Psoas muscle (tissue), 8 donors: Measurements from ENCODE around the gene ENTR1. TPM values are rescaled to one million over a fixed set of nuclear protein-coding genes. Genes with fewer than 3 reads are reported as not detected.

ENCODE experiments used
- ATAC-seq, 4 donors: fragments of 200-7000 bp; cut with Tn5 transposase; one replicate each; pipeline ENCODE4 v1.9.1; 2020; ENCODE audit warnings: moderate library complexity in 3 of 4, mild to moderate bottlenecking in 2 of 4
- DNase-seq, 2 donors: peaks; one replicate each; pipeline ENCODE4 v3.0.0-alpha.2; 2020
- H3K27ac ChIP-seq: fragments of 200-600 bp; one replicate; pipeline ENCODE4 v1.8.0; 2022
- H3K27me3 ChIP-seq, 3 donors: fragments of 200-600 bp in 1 of 3; one replicate each; pipeline versions ENCODE4 v1.6.1 to v1.8.0; 2013 to 2022; ENCODE audit warnings: low read length in 2 of 3, mild to moderate bottlenecking in 2 of 3, moderate library complexity in 1 of 3; ENCODE audit not compliant: insufficient read depth in 3 of 3
- H3K36me3 ChIP-seq, 2 donors: fragments of 200-600 bp in 1 of 2; one replicate each; pipeline versions ENCODE4 v1.6.1 to v1.8.0; 2013 to 2022; ENCODE audit warnings: low read depth in 1 of 2, mild to moderate bottlenecking in 1 of 2, moderate library complexity in 1 of 2; ENCODE audit not compliant: insufficient read depth in 1 of 2
- H3K4me1 ChIP-seq: fragments of 200-600 bp; one replicate; pipeline ENCODE4 v1.8.0; 2022
- H3K4me3 ChIP-seq: fragments of 200-600 bp; one replicate; pipeline ENCODE4 v1.8.0; 2022; ENCODE audit warnings: mild to moderate bottlenecking
- H3K9me3 ChIP-seq: fragments of 200-600 bp; one replicate; pipeline ENCODE4 v1.8.0; 2022
- WGBS, 3 donors: extraction: QIAGEN DNeasy Blood & Tissue Kit; methylation state at CpG; one replicate each; pipeline versions ENCODE4 v1.1.6 to v1.1.7; 2013; 5-methylcytosine and 5-hydroxymethylcytosine counted together
- intact Hi-C, 2 donors: fragments of 100-400 bp; cut with DNase I; formaldehyde crosslinking; loops; one replicate each; pipeline versions ENCODE4 v1.11.0 to v1.14.2; 2022
- polyA plus RNA-seq, 3 donors: library from polyadenylated mRNA; stranded (reverse); fragments of 200-250 nt; gene quantifications; one replicate each; pipeline ENCODE4 v1.2.3, GENCODE V29; 2013
- total RNA-seq, 4 donors: library from RNA; stranded (reverse); fragmentation: NEBNext Ultra II Directional in 2 of 4; extraction: Animal tissue kit (Norgen Biotek cat#: 25700) in 2 of 4; gene quantifications; one replicate each; pipeline versions ENCODE4 v1.2.1 to v1.2.4, GENCODE V29; 2021 to 2023
- TF ChIP-seq, protein P1 (sequence below): fragments of 200-600 bp; IDR thresholded peaks from one replicate; pipeline ENCODE4 v1.8.0; 2022; ENCODE audit warnings: antibody characterized with exemption
- donor health status: healthy with polysubstance abuse.
- donor health status: DM: no; HTN: no; CAD: no; lungs with moderate emphysema.
- donor health status: Bipolar disorder and iron deficiency.
- donor health status: healthy.
- donor health status: DM: yes; HTN: yes; CAD: no.
- donor health status: DM: no; HTN: no; CAD: no.
- donor health status: DM: no; HTN: no; CAD: no.
- donor health status: DM: yes; HTN: yes; CAD: no.

Gene ENTR1
- total and polyA plus RNA-seq, 7 donors, result 16.0 to 53.0 (median 34.2) TPM

DNA sequence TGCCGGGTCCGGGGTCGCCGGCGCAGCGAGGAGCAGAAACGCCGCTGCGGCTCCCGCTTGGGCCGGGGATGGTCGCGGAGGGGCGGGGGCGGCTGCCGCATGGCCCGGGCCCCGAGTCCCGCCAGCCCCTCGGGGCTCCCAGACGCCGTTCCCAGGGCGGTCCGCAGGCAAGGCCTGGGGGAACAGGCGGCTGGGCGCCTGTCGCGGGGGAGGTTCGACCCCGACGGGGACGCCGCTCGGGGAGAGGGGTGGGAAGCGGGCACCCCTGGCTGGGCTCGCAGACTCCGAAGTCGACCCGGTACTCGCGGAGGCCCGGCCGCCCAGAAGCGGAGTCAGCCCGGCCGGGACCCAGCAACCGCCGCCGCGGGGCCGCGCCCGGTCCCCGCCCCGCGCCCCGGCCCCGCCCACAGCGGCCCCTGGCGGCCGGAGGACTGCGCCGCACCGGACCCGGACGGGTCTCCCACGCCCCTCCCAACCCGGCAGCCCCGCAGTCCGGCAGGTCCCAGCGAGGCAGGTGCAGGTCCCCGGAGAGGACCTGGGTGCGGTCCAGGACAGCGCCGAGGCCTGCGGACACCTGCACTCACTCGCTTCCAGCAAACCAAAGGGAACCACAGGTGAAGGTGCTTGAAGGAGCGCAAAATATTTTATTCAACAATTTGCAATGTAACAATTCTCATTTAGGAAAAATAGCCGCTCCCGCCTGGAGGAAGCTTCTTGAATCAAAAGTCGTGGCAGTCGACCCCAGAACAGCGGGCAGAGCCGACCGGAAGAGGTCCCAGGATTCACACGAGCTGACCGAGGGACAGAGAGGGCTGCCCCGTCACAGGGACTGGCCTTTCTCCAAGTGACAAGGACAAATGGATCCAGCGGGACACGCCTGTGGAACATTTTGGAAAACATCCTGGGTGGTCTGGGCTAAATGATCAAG lies 29.3 kb upstream of the ENTR1 start, which contains the start of gene INPP5E:
INPP5E (minus strand) TSS at position 365 of the 928 bp plus-strand sequence. CDS start 426 bp downstream, outside the sequence.
- TF ChIP-seq, protein P1, sequence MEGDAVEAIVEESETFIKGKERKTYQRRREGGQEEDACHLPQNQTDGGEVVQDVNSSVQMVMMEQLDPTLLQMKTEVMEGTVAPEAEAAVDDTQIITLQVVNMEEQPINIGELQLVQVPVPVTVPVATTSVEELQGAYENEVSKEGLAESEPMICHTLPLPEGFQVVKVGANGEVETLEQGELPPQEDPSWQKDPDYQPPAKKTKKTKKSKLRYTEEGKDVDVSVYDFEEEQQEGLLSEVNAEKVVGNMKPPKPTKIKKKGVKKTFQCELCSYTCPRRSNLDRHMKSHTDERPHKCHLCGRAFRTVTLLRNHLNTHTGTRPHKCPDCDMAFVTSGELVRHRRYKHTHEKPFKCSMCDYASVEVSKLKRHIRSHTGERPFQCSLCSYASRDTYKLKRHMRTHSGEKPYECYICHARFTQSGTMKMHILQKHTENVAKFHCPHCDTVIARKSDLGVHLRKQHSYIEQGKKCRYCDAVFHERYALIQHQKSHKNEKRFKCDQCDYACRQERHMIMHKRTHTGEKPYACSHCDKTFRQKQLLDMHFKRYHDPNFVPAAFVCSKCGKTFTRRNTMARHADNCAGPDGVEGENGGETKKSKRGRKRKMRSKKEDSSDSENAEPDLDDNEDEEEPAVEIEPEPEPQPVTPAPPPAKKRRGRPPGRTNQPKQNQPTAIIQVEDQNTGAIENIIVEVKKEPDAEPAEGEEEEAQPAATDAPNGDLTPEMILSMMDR, result peak; percentile 90
- ATAC-seq (peak; percentile 83 to 90 (median 88)), DNase-seq (peak; percentile 81 to 87)
- no peaks in the 10 kb centered on the region for H3K9me3 ChIP-seq
- H3K4me3 ChIP-seq, result peak within 1 kb of the TSS; percentile 95
- intact Hi-C loops, result loop anchor here in 1 of 2 donors (5.0 kb wide), 1 partner anchor 38 kb away; no protein-coding TSS in a partner anchor
- H3K36me3 ChIP-seq, result peaks cover 0 to 54% of the 10 kb centered on the region in 2 donors
- peak within 1 kb of the TSS; percentile 79 for H3K27ac ChIP-seq
- no peaks in the 10 kb centered on the region for H3K27me3 ChIP-seq
- H3K4me1 ChIP-seq, result peaks cover 26% of the 10 kb centered on the region
- WGBS, 3 donors, result 2 to 6% (median 5%) methylated on average over 45 to 90 of the region's 90 CpGs

DNA sequence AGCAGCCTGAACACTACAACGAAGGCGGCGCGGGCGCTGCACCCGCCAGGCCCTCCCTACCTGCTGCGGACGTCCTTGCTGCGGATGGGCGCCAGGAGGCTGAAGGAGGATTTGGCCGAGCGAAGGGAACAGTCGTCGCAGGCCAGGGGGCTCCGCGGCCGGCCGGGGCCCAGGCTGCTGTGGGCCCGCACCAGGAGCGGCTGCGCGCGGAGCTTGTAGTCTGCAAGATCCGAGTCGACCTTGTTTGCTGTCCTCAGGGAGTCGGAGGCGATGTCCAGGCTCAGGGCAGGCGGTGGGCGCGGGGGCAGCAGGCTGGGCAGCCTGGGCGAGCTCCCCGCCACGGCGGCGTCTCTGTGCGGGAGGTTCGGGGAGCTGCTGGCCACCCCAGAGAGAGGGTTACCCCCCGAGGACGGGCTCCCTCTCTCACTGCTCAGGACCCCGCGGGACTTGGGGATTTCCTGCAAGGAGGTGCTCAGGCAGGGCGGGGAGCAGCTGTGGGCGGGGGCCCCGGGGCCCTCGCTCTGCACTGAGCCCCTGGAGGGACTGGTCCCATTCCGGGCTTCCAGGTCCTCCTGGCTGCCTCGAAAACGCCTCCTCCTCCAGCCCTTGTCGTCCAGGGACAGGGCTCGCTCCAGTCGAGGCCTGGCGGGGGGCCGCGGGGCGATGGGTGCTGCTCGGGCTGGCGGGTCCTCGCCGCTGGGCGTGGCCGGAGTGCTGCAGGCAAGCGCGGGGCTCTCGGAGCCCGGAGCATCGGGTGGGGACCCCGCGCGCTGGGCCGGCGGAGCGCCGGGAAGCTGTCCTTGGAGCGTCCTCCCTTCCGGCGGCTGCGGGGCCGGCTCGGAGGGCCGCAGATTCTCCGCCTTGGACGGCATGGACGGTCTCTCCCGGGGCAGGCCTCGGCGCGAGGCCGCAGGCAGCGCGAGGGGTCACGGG lies 28.4 kb upstream of the ENTR1 start:
- Histone ChIP-seq H3K4me3 (peak overlapping the region; percentile 95), H3K27me3 (no peaks in the 10 kb centered on the region), H3K36me3 (peaks cover 0 to 45% of the 10 kb centered on the region in 2 donors), H3K4me1 (peaks cover 26% of the 10 kb centered on the region), H3K27ac (peak overlapping the region; percentile 79), H3K9me3 (no peaks in the 10 kb centered on the region)
- intact Hi-C loops, result no loop called here
- WGBS, 3 donors, result 0 to 1% (median 1%) methylated on average over 58 to 91 of the region's 91 CpGs
- TF ChIP-seq, protein P1, result no peak
- DNase-seq (no peak), ATAC-seq (peak; percentile 11 to 45 (median 34))

DNA sequence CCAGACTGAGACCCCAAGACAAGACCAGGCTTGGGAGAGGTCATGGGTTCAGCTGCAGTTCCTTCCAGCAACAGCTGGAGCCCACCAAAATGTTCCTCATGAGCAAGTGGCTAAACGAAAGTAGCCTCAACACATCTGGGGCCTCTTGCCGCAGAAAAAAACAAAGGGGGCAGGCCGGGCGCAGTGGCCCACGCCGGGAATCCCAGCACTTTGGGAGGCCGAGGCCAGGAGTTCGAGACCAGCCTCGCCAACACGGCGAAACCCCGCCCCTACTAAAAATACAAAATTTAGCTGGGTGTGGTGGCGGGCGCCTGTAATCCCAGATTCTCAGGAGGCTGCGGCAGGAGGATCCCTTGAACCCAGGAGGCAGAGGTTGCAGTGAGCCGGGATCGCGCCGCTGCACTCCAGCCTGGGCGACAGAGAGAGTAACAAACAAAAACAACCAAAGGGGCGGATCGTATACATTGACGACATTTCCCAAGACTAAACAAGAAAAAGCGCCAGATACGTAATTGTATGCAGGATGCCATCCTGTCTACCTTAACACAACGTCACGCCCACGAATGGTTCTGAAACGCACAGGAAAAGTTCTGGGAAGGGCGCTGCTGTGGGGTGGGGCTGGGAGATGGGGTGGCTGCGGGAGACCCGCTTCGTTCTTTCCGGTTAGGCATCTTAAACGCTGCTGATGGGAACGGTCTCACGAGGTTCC lies 27.6 kb upstream of the ENTR1 start:
- no peaks in the 10 kb centered on the region for H3K9me3 ChIP-seq
- no peak for ATAC-seq
- intact Hi-C loops, result no loop called here
- H3K27ac ChIP-seq, result no peak overlapping the region
- peaks cover 26% of the 10 kb centered on the region for H3K4me1 ChIP-seq
- WGBS, 3 donors, result 52 to 54% (median 53%) methylated on average over 37 of the region's 37 CpGs
- no peaks in the 10 kb centered on the region for H3K27me3 ChIP-seq
- TF ChIP-seq, protein P1, result no peak
- peak overlapping the region; percentile 95 for H3K4me3 ChIP-seq
- DNase-seq, result no peak
- peaks cover 0 to 39% of the 10 kb centered on the region in 2 donors for H3K36me3 ChIP-seq

DNA sequence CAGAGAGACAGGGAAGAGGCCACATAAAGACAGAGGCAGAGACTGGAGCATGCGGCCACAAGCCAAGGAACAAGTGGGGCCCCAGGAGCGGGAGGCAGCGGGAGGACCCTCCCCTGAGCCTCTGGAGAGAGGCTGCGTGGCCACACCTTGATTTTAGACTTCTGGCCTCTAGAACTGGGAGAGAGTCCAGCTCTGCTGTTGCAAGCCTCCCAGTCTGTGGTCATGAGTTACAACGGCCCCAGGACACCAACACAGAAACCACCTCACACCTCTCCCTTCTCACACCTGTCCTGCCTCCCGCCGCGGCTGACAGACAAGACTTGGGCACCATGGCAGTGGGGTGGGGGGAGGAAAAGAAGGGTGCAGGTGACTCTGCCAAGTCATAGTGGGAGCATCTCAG lies 27.0 kb upstream of the ENTR1 start:
- H3K9me3 ChIP-seq, result no peaks in the 10 kb centered on the region
- ATAC-seq (peak; percentile 15 to 33 (median 22)), DNase-seq (no peak)
- H3K36me3 ChIP-seq, result peaks cover 0 to 39% of the 10 kb centered on the region in 2 donors
- WGBS, 3 donors, result 47 to 71% (median 65%) methylated on average over 8 of the region's 8 CpGs
- TF ChIP-seq, protein P1, result no peak
- peak overlapping the region; percentile 95 for H3K4me3 ChIP-seq
- intact Hi-C loops, result no loop called here
- no peak overlapping the region for H3K27ac ChIP-seq
- H3K27me3 ChIP-seq, result no peaks in the 10 kb centered on the region
- H3K4me1 ChIP-seq, result peaks cover 26% of the 10 kb centered on the region
